ENCODE data around the gene COPE.

The COPE gene

GRCh38 chr19:18879579-18880373 lies 39.4 kb downstream of the COPE start:
- no peak overlapping the region for H3K4me3 ChIP-seq (ENCODE audit: control insufficient read depth, low read depth, low read length)
- TF ChIP-seq CTCF (IDR thresholded peaks at IDR 0.05; ENCODE audit: control insufficient read depth, insufficient read depth, low read depth, low read length, missing control alignments) = no peak
- no peak for DNase-seq (ENCODE audit: low read depth)

- DNase-seq (ENCODE audit: low read depth) = no peak
- H3K4me3 ChIP-seq (ENCODE audit: control insufficient read depth, low read depth, low read length) = no peak overlapping the region
- no peak for TF ChIP-seq CTCF (IDR thresholded peaks at IDR 0.05; ENCODE audit: control insufficient read depth, insufficient read depth, low read depth, low read length, missing control alignments)
Measured at GRCh38 chr19:18878858-18879578, 40.2 kb downstream of the COPE start.

GRCh38 chr19:18878058-18878797 lies 41.0 kb downstream of the COPE start:
- no peak for DNase-seq (ENCODE audit: low read depth)
- no peak for TF ChIP-seq CTCF (IDR thresholded peaks at IDR 0.05; ENCODE audit: control insufficient read depth, insufficient read depth, low read depth, low read length, missing control alignments)
- no peak overlapping the region for H3K4me3 ChIP-seq (ENCODE audit: control insufficient read depth, low read depth, low read length)

- no peak for TF ChIP-seq CTCF (IDR thresholded peaks at IDR 0.05; ENCODE audit: control insufficient read depth, insufficient read depth, low read depth, low read length, missing control alignments)
- H3K4me3 ChIP-seq (ENCODE audit: control insufficient read depth, low read depth, low read length) = no peak overlapping the region
- DNase-seq (ENCODE audit: low read depth) = no peak
Measured at GRCh38 chr19:18876865-18877264, 42.3 kb downstream of the COPE start.

- no peak overlapping the region for H3K4me3 ChIP-seq (ENCODE audit: control insufficient read depth, low read depth, low read length)
- peak; percentile 16 for DNase-seq (ENCODE audit: low read depth)
- no peak for TF ChIP-seq CTCF (IDR thresholded peaks at IDR 0.05; ENCODE audit: control insufficient read depth, insufficient read depth, low read depth, low read length, missing control alignments)
Measured at GRCh38 chr19:18875726-18876125, 43.5 kb downstream of the COPE start.

GRCh38 chr19:18871543-18871942 lies 47.6 kb downstream of the COPE start:
- TF ChIP-seq CTCF (IDR thresholded peaks at IDR 0.05; ENCODE audit: control insufficient read depth, insufficient read depth, low read depth, low read length, missing control alignments) = no peak
- no peak overlapping the region for H3K4me3 ChIP-seq (ENCODE audit: control insufficient read depth, low read depth, low read length)
- DNase-seq (ENCODE audit: low read depth) = no peak
